OCI-LY7 (cell line): ENCODE results near the gene DNAH5.

Source experiments
- CTCF ChIP-seq: fragments of 200-600 bp; sonication (generic); conservative IDR thresholded peaks from 2 replicates; pipeline ENCODE4 v1.5.1; 2014; ENCODE audit warnings: mild to moderate bottlenecking, antibody characterized with exemption, low read length, moderate library complexity, mixed read lengths
- EZH2phosphoT487 ChIP-seq: fragments of 200-600 bp; sonication (generic); IDR thresholded peaks from 2 replicates; pipeline ENCODE4 v1.6.1; 2018; ENCODE audit warnings: low read depth, borderline replicate concordance, mild to moderate bottlenecking, mixed run types, antibody characterized with exemption, low read length, moderate library complexity, mixed read lengths

GRCh38 chr5:13695076-13695712 lies 249.3 kb downstream of the DNAH5 start:
- TF ChIP-seq CTCF (no peak), EZH2phosphoT487 (no peak)
